Measurements from ENCODE around the gene PRICKLE3. TPM values are rescaled to one million over a fixed set of nuclear protein-coding genes. Genes with fewer than 3 reads are reported as not detected.
"Not testable (repeated sequence)": the region's sequence is repeated elsewhere in the genome, so short reads cannot be mapped to it uniquely, and the experiment has no call there.

The PRICKLE3 gene
- total RNA-seq, 1 experiment from 2014 or later, result 14.5 TPM

GRCh38 chrX:49175435-49176274 lies 10.5 kb downstream of the PRICKLE3 start:
- DNase-seq (ENCODE audit: unreplicated experiment), result no peak
- intact Hi-C loops (cut with micrococcal nuclease), result no loop called here
- H3K4me3 Mint-ChIP-seq (ENCODE audit: unreplicated experiment), result peak overlapping the region; percentile 51
- H3K36me3 Mint-ChIP-seq (ENCODE audit: insufficient read depth, unreplicated experiment), result peaks cover 67% of the 10 kb centered on the region
- BruUV-seq (replicated peaks), result no TSS peak
- H3K27me3 Mint-ChIP-seq (ENCODE audit: insufficient read depth, unreplicated experiment), result no peaks in the 10 kb centered on the region
- H3K27ac Mint-ChIP-seq (ENCODE audit: low read depth, unreplicated experiment), result no peak overlapping the region
- ChIA-PET POLR2A (interaction anchor here (1.0 to 1.9 kb wide), 5 partner anchors 8 to 93 kb away, joined by 3 to 27 read pairs (median 4); no protein-coding TSS in a partner anchor), CTCF (interaction anchor here (0.7 kb wide), 1 partner anchor 1345 kb away, joined by 3 read pairs; no protein-coding TSS in a partner anchor)
- H3K4me1 Mint-ChIP-seq (ENCODE audit: insufficient read depth, unreplicated experiment), result peaks cover 21% of the 10 kb centered on the region
- peaks cover 18% of the 10 kb centered on the region for H3K9me3 Mint-ChIP-seq (ENCODE audit: unreplicated experiment)
- TF ChIP-seq, protein P1, sequence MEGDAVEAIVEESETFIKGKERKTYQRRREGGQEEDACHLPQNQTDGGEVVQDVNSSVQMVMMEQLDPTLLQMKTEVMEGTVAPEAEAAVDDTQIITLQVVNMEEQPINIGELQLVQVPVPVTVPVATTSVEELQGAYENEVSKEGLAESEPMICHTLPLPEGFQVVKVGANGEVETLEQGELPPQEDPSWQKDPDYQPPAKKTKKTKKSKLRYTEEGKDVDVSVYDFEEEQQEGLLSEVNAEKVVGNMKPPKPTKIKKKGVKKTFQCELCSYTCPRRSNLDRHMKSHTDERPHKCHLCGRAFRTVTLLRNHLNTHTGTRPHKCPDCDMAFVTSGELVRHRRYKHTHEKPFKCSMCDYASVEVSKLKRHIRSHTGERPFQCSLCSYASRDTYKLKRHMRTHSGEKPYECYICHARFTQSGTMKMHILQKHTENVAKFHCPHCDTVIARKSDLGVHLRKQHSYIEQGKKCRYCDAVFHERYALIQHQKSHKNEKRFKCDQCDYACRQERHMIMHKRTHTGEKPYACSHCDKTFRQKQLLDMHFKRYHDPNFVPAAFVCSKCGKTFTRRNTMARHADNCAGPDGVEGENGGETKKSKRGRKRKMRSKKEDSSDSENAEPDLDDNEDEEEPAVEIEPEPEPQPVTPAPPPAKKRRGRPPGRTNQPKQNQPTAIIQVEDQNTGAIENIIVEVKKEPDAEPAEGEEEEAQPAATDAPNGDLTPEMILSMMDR (IDR thresholded peaks at IDR 0.05; ENCODE audit: unreplicated experiment), result no peak

DNA sequence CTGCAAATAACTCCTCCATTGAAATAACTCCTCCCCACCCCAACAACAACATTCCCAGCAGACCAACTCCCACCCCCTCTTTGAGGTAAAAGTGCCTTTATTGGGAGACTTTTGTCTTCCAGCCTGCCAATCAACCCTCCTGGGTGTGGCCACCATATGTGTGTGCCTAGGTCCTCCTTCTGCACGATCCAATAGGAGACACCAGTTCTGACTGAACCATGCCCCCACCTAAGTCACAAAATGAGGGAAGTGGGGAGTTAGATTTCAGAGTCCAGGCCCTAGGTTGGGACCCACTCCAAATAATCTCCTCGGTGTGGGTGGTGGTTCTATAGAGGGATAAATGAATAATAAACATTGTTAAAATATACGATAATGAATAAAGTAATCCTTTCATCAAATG lies 11.4 kb downstream of the PRICKLE3 start:
- H3K4me1 Mint-ChIP-seq (ENCODE audit: insufficient read depth, unreplicated experiment), result peaks cover 21% of the 10 kb centered on the region
- peak; percentile 40 for DNase-seq (ENCODE audit: unreplicated experiment)
- peak overlapping the region; percentile 38 for H3K4me3 Mint-ChIP-seq (ENCODE audit: unreplicated experiment)
- TF ChIP-seq, protein P1 (IDR thresholded peaks at IDR 0.05; ENCODE audit: unreplicated experiment), result no peak
- peaks cover 64% of the 10 kb centered on the region for H3K36me3 Mint-ChIP-seq (ENCODE audit: insufficient read depth, unreplicated experiment)
- BruUV-seq (replicated peaks), result TSS peak; percentile 85
- intact Hi-C loops (cut with micrococcal nuclease), result no loop called here
- H3K9me3 Mint-ChIP-seq (ENCODE audit: unreplicated experiment), result peaks cover 9% of the 10 kb centered on the region
- CTCF ChIA-PET, result no interaction called here
- POLR2A ChIA-PET, result interaction anchor here (1.0 kb wide), 1 partner anchor 94 kb away, joined by 3 read pairs; no protein-coding TSS in a partner anchor
- H3K27me3 Mint-ChIP-seq (ENCODE audit: insufficient read depth, unreplicated experiment), result no peaks in the 10 kb centered on the region
- H3K27ac Mint-ChIP-seq (ENCODE audit: low read depth, unreplicated experiment), result no peak overlapping the region

GRCh38 chrX:49173544-49173943 lies 12.6 kb downstream of the PRICKLE3 start:
- intact Hi-C loops (cut with micrococcal nuclease), result not testable (repeated sequence)

DNA sequence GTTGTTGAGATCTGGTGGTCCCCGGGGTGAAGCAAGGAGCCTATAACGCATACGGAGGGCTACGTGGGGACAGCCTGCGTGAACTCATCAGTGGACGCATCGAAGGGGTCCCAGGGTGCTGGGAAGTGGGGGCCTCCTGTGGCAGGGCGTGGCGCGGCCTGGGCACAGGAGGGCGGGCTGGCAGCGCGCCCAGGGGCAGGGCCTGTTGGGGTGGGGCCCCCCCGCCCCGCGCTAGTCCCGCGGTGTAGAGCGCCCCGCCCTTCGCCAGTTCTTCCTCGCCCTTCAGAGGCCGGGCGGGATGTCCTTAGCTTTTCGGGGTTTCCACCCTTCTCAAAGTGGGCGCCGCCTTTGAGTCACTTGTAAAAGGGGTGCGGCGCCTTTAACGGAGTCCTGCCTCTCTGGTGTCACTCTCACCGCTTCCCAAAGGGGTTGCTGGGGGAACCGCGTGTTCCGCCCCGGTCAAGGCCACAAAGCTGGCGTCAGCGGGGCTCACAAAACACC lies 13.8 kb downstream of the PRICKLE3 start:
- H3K4me3 Mint-ChIP-seq (ENCODE audit: unreplicated experiment), result peak overlapping the region; percentile 88
- ChIA-PET POLR2A (interaction anchor here (0.7 to 3.0 kb wide), 6 partner anchors 12 to 170 kb away, joined by 3 to 23 read pairs (median 3); partner anchors contain the start of gene GRIPAP1), CTCF (interaction anchor here (0.5 to 1.0 kb wide), 2 partner anchors 12 to 20 kb away, joined by 3 read pairs; no protein-coding TSS in a partner anchor)
- no TSS peak for BruUV-seq (replicated peaks)
- H3K27ac Mint-ChIP-seq (ENCODE audit: low read depth, unreplicated experiment), result peak overlapping the region; percentile 54
- peaks cover 20% of the 10 kb centered on the region for H3K4me1 Mint-ChIP-seq (ENCODE audit: insufficient read depth, unreplicated experiment)
- TF ChIP-seq, protein P1 (IDR thresholded peaks at IDR 0.05; ENCODE audit: unreplicated experiment), result no peak
- H3K36me3 Mint-ChIP-seq (ENCODE audit: insufficient read depth, unreplicated experiment), result peaks cover 46% of the 10 kb centered on the region
- intact Hi-C loops (cut with micrococcal nuclease), result no loop called here
- no peaks in the 10 kb centered on the region for H3K27me3 Mint-ChIP-seq (ENCODE audit: insufficient read depth, unreplicated experiment)
- no peaks in the 10 kb centered on the region for H3K9me3 Mint-ChIP-seq (ENCODE audit: unreplicated experiment)
- DNase-seq (ENCODE audit: unreplicated experiment), result peak; percentile 80

More at GRCh38 chrX:49173544-49173943, 12.6 kb downstream of the PRICKLE3 start:
- POLR2A ChIA-PET, result interaction anchor here (1.0 to 3.0 kb wide), 3 partner anchors 11 to 95 kb away, joined by 3 to 23 read pairs (median 23); no protein-coding TSS in a partner anchor
- H3K27me3 Mint-ChIP-seq (ENCODE audit: insufficient read depth, unreplicated experiment); DNase-seq (ENCODE audit: unreplicated experiment); H3K9me3 Mint-ChIP-seq (ENCODE audit: unreplicated experiment); BruUV-seq (replicated peaks); H3K27ac Mint-ChIP-seq (ENCODE audit: low read depth, unreplicated experiment): not testable (repeated sequence)
- H3K36me3 Mint-ChIP-seq (ENCODE audit: insufficient read depth, unreplicated experiment), result peaks cover 54% of the 10 kb centered on the region
- CTCF ChIA-PET, result interaction anchor here (0.7 kb wide), 1 partner anchor 1972 kb away, joined by 3 read pairs; no protein-coding TSS in a partner anchor
- peak overlapping the region; percentile 88 for H3K4me3 Mint-ChIP-seq (ENCODE audit: unreplicated experiment)
- H3K4me1 Mint-ChIP-seq (ENCODE audit: insufficient read depth, unreplicated experiment), result peaks cover 21% of the 10 kb centered on the region

Measured in MCF 10A (cell line).